ENCODE data around the gene TAF11L2. TPM values are rescaled to one million over a fixed set of nuclear protein-coding genes. Genes with fewer than 3 reads are reported as not detected.
A peak's percentile ranks its signal among the peaks of the same experiment; 100 is the strongest.
"Not testable (repeated sequence)": the region's sequence is repeated elsewhere in the genome, so short reads cannot be mapped to it uniquely, and the experiment has no call there.

Gene TAF11L2
- total RNA-seq, 1 donor from 2014 or later: not detected

GRCh38 chr5:17526504-17526903 lies 28.5 kb downstream of the TAF11L2 start:
- DNase-seq (ENCODE audit: low spot score, unreplicated experiment): peak; percentile 53
- not testable (repeated sequence) for H3K27ac Mint-ChIP-seq; H3K9me3 Mint-ChIP-seq (ENCODE audit: low read depth); H3K4me1 Mint-ChIP-seq (ENCODE audit: low read depth); H3K27me3 Mint-ChIP-seq; H3K4me3 Mint-ChIP-seq (ENCODE audit: low read depth); H3K36me3 Mint-ChIP-seq (ENCODE audit: insufficient read depth)

GRCh38 chr5:17528369-17528768 lies 30.3 kb downstream of the TAF11L2 start, which contains the start of gene TAF11L6:
Gene TAF11L6 (plus strand): TSS chr5:17528669.
- H3K4me3 Mint-ChIP-seq (ENCODE audit: low read depth); DNase-seq (ENCODE audit: low spot score, unreplicated experiment); H3K27ac Mint-ChIP-seq; H3K36me3 Mint-ChIP-seq (ENCODE audit: insufficient read depth); H3K4me1 Mint-ChIP-seq (ENCODE audit: low read depth); H3K27me3 Mint-ChIP-seq; H3K9me3 Mint-ChIP-seq (ENCODE audit: low read depth): not testable (repeated sequence)

Other genes with a start within 250 kb of the TAF11L2 start
- gene TAF11L3, start 20.1 kb downstream of the TAF11L2 start, total RNA-seq: not detected in 2 replicates
- not detected in 2 replicates for gene TAF11L4, start 23.6 kb downstream of the TAF11L2 start, total RNA-seq
- gene TAF11L5, start 27.0 kb downstream of the TAF11L2 start, total RNA-seq: not detected in 2 replicates
- not detected in 2 replicates for gene TAF11L6, start 30.4 kb downstream of the TAF11L2 start, total RNA-seq
- gene TAF11L7, start 87.5 kb downstream of the TAF11L2 start, total RNA-seq: not detected in 2 replicates
- not detected in 2 replicates for gene TAF11L8, start 92.7 kb downstream of the TAF11L2 start, total RNA-seq
- not detected in 2 replicates for gene TAF11L9, start 96.2 kb downstream of the TAF11L2 start, total RNA-seq
- not detected in 2 replicates for gene TAF11L10, start 99.6 kb downstream of the TAF11L2 start, total RNA-seq
- not detected in 2 replicates for gene TAF11L11, start 106.0 kb downstream of the TAF11L2 start, total RNA-seq
- gene TAF11L12, start 112.2 kb downstream of the TAF11L2 start, total RNA-seq: not detected in 2 replicates
- gene TAF11L13, start 133.9 kb downstream of the TAF11L2 start, total RNA-seq: not detected in 2 replicates
- not detected in 2 replicates for gene TAF11L14, start 136.2 kb downstream of the TAF11L2 start, total RNA-seq